LNCAP (cell line): Measurements from ENCODE around the gene WDR82.

Experiments used
- CTCF ChIP-seq: fragments of 450-650 bp; IDR thresholded peaks from 2 replicates; pipeline ENCODE4 v1.5.1; 2017; ENCODE audit warnings: mild to moderate bottlenecking

Gene WDR82

GRCh38 chr3:52321481-52321880, 43.0 kb upstream of the WDR82 start:
- TF ChIP-seq CTCF = no peak

GRCh38 chr3:52319921-52320595, 41.6 kb upstream of the WDR82 start:
- no peak for TF ChIP-seq CTCF

- TF ChIP-seq CTCF = no peak
These were observed 39.9 kb upstream of the WDR82 start for GRCh38 chr3:52318186-52318816.

- TF ChIP-seq CTCF = no peak
These were observed 39.0 kb upstream of the WDR82 start for GRCh38 chr3:52317208-52318000.

GRCh38 chr3:52315977-52316764, 37.7 kb upstream of the WDR82 start, which contains the start of gene DNAH1:
Gene DNAH1, plus strand, starts transcription at chr3:52316319. Its CDS starts 6,124 bp downstream, at chr3:52322443.
- no peak for TF ChIP-seq CTCF

GRCh38 chr3:52315006-52315405, 36.6 kb upstream of the WDR82 start:
- TF ChIP-seq CTCF = no peak

- TF ChIP-seq CTCF = no peak
These were observed 36.0 kb upstream of the WDR82 start for GRCh38 chr3:52314489-52314888.
